ENCODE measurements around the gene NEDD4L.

GRCh38 chr18:58190842-58191530, 147.0 kb downstream of the NEDD4L start:
- TF ChIP-seq CTCF (IDR thresholded peaks at IDR 0.05; ENCODE audit: low read depth, low read length) (no peak), POLR2A (IDR thresholded peaks at IDR 0.05; ENCODE audit: extremely low read depth, insufficient read length) (no peak)
